ENCODE data around the gene EIF4H.

DNA sequence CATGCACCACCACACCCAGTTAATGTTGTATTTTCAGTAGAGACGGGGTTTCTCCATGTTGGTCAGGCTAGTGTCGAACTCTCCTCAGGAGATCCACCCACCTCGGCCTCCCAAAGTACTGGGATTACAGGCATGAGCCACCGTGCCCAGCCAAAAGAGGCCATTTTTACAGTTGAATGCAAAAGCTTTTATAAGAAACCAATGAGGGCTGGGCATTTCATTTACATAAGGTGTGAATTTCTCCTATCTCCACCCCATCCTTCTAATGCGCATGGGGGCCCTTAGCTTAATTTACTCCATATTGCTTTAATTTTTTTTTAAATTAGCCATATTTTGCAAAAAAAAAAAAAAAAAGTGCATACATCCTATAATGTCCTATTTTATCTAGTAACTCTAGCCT is 25.1 kb upstream of the EIF4H start:
- TF ChIP-seq, protein P1, sequence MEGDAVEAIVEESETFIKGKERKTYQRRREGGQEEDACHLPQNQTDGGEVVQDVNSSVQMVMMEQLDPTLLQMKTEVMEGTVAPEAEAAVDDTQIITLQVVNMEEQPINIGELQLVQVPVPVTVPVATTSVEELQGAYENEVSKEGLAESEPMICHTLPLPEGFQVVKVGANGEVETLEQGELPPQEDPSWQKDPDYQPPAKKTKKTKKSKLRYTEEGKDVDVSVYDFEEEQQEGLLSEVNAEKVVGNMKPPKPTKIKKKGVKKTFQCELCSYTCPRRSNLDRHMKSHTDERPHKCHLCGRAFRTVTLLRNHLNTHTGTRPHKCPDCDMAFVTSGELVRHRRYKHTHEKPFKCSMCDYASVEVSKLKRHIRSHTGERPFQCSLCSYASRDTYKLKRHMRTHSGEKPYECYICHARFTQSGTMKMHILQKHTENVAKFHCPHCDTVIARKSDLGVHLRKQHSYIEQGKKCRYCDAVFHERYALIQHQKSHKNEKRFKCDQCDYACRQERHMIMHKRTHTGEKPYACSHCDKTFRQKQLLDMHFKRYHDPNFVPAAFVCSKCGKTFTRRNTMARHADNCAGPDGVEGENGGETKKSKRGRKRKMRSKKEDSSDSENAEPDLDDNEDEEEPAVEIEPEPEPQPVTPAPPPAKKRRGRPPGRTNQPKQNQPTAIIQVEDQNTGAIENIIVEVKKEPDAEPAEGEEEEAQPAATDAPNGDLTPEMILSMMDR (IDR thresholded peaks at IDR 0.05), result no peak
- TF ChIP-seq POLR2A (IDR thresholded peaks at IDR 0.05; ENCODE audit: low read depth) (no peak), EP300 (IDR thresholded peaks at IDR 0.05) (no peak), POLR2AphosphoS5 (IDR thresholded peaks at IDR 0.05) (no peak)
